ENCODE measurements around the gene ASTN2.
"Not testable (repeated sequence)": the region's sequence is repeated elsewhere in the genome, so short reads cannot be mapped to it uniquely, and the experiment has no call there.

ASTN2 gene

DNA sequence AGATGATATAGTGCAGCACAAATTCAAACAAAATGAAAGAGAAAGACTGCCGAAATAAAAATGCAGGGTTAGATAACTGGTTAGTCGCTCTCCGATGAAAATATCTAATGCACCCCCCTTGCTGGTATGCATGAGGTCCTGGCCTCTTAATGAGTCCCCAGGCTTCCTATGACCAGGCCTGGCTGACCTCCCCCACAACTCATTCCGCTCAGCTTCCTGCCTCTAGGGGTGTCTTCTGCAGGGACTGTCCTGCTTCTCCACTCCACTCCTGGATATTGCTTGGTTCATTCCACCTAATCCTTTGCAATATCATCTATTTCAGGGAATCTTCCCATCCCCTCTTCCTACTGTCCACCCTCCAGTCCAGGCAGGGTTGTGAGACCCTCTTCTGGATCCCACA is 341.8 kb downstream of the ASTN2 start:
- DNase-seq, result no peak

DNA sequence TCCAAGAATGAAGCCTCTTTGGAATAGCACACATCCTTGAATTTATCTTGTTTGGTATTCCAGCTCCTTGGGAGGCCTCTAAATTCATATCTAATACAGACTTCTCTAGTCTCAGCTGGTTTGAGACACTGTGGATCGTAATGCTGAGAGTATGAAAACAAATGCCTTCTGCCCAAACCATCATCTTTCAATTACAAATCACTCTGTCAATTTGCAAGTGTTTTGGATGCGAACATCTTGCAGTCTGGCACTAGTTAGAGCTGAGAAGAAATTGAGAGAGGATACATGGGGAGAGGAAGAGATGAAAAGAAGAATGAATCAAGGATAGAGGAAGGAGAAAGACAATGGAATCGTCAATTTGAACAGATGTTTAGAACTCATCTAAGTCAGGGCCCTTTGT is 342.6 kb downstream of the ASTN2 start:
- DNase-seq, result no peak

DNA sequence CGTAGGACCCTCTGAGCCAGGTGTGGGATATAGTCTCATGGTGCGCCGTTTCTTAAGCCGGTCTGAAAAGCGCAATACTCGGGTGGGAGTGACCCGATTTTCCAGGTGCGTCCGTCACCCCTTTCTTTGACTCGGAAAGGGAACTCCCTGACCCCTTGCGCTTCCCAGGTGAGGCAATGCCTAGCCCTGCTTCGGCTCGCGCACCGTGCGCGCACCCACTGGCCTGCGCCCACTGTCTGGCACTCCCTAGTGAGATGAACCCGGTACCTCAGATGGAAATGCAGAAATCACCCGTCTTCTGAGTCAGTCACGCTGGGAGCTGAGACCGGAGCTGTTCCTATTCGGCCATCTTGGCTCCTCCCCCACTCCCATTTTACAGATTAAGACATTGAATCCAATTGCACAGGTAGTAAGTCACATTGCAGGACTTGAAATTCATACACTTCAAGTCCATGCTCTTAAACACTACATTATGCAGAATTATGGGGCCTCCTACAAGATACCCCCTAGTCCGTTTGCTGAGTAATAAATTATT is 343.1 kb downstream of the ASTN2 start:
- DNase-seq, result not testable (repeated sequence)

DNA sequence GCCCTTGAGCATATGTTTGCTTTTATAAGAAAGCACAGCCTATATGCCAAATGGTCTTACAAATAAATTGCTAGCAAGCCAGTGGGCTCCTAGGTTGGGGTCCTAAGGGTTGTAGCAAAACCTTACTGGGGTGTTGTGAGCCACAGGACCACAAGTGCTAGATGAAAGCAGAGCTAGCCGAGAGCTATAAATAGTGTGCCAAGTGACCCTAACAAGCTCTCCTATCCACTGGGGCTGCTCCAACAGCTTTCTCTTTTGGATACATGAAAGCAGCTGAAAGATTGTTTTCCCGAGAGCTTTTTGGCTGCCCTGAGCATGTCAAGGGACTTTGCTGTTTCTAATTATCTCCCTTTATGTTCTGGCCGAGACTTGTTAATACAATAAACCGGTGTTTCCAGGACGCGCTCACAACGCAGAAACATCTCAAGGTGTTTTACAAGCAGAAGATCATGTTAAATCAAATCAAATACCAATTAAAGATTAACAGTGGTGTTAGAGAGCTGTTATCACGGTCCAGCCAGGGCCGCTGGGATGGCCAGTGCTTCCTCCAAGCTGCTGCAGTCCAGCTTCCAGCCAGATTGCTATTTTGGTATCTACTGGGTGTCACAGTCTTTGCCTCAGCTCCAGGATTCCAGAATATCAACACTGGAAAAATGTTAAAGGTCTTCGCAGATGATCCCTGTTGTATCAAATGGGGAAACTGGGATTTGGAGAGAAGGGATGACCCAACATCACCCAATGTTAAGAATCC is 351.0 kb downstream of the ASTN2 start:
- no peak for DNase-seq

DNA sequence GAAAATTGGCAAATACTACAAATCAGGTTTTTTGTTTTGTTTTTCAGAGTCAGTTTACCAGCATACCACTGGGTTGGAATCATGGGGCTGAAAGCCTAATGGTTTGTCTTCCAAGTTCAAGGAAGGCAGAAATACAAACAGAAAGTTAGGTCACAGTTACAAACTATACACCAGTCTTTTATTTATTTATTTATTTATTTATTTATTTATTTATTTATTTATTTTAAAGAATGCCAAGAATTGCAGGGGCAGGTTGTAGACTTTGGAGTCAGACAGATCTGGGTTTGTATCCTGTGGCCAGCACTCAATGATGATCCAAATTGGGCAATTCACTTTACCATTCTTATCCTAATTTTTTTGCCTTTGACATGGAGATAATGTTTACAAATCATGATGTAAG is 353.9 kb downstream of the ASTN2 start:
- DNase-seq, result no peak

DNA sequence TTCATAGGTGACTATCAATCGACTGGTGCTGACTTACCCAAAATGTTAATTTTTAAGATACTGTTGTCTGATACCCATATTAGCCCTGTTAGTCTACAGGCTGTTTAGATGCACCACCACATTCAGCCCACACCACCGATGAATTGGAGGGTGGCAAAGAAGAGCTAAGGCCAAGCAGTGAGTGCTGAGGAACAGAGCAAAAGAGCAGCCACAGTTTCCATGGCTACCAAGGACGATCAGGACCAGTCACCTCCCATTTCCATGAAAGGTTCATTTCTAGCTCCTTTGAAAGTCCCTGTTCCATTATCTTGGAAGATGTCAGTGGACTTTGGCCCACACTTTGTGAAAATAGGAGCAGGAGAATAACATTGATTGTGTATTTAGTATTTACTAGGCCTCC is 364.9 kb downstream of the ASTN2 start:
- DNase-seq, result no peak

DNA sequence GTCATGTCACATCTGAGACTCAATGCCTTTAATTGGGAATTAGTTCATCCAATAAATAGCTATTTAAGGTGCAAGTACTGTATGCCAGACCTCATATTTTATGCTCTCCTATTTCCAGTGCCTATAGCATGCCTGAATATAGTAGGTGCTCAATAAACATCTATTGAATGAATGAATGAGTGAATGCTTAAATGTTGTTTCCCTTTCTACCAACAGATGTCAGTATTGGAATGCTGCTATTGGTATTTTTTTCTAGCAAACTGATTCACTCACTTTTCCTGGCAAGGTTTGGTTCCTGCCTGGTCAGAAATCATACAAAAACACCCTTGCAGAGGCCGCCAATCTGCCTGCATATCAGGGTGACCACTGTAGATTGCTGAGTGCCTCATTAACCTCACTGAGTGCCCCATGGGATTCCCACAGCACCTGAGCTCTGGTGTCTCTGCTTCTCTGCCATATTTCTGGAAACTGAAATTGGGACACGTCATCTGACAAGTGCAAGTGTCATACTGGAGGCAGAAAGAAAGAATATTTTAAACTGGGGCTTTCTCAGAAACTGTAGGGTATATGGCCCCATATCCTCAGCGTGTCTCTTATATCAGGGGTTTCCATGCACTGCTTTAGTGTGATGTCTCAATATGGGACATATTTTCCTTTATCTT is 368.1 kb downstream of the ASTN2 start:
- no peak for DNase-seq

DNA sequence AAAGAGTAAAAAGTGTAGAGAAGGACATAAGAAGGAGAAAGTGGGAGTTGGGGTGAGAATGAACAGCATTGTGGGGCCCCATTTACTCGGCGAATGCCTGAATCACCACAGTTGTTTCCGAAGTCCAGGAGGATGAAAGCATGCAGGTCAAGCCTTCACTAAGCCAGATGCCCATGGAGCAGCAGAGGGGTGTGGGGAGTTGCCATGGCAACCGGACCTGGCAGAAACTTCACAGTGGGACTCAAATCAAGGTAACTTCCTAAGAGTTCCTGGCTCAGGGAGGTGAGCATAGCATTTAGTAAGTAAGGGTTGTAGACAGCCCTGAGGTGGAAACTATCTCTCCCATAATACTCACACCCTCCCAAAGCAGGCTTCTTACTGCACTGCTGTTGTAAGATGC is 370.6 kb downstream of the ASTN2 start:
- DNase-seq, result no peak

DNA sequence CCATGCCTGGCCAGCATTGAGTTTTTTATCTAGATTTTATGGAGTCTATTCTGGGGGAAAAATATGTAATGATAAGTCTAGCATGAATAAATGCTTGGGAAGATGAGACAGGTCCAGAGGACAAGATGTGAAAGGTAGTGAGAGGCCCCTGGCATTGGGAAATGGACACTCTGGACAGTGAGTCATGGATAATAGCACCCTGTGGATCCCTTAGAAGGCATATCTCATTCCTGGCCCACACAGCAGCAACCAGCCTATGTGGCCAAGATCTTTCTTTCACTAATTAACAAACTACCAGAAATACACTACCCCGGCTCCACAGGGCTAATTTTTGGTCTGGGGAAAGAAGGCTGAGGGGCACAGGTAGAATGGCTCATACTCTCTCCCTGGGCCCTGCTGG is 371.7 kb downstream of the ASTN2 start:
- DNase-seq, result no peak

DNA sequence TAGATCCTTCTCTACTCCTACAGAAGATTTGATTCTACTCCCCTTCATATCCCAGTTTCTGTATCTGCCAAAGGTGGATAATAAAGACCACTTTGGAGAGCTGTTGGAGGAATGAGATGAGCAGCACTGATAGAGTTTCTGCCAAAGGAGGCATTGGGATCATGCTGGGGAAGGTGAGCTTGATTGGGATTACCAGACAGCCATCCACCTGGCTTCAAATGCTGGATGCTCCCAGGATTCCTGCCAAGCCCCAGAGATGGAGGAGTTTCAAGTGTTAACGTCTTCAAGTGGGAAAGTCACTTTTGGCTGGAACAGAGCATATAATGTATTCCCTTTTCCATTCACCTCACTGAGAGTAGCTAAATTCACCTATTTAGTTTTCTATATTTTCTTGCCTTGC is 379.3 kb downstream of the ASTN2 start:
- DNase-seq, result no peak

DNA sequence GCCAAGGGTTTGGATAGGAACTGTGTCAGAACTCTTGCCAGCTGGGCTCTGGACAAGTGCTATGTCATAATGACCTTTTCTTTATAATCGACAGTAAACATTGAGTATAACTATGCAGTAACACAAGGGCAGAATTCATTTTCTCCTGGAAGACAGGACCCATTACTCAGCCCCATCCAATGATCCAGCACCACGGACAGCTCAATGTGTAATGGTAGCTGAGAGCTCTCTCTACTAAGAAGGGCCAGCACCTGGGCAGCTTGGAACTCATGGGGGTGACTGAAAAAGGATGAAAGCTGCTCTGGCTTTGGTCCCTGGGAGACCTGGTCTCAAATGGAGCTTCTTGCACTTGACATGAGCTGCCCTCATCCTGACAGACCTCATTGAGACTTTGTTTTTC is 380.0 kb downstream of the ASTN2 start:
- no peak for DNase-seq

DNA sequence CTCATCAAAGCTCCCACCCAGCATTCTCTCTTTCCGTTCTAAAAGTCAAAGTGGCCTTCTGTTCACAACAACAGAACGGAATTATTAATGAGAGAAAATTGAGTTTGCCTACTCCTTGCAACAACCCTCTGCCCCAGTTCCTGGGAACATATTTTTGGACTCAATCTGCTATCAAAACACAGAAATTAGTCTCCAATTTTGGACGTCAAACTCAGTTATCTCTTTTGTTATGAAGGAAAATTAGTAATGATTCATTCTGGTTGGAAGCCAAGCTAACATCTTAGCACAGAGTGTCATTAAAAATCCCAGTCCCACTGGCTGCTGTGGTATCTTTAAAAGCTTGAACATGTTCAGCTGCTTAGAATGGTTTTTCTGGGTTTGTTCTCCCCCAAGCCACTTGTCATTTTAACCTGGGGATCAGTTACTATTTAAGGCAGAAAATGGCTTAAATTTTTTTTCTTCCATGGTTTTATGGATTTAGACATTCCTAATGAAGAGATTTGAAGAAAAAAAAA is 384.5 kb downstream of the ASTN2 start:
- DNase-seq, result no peak

DNA sequence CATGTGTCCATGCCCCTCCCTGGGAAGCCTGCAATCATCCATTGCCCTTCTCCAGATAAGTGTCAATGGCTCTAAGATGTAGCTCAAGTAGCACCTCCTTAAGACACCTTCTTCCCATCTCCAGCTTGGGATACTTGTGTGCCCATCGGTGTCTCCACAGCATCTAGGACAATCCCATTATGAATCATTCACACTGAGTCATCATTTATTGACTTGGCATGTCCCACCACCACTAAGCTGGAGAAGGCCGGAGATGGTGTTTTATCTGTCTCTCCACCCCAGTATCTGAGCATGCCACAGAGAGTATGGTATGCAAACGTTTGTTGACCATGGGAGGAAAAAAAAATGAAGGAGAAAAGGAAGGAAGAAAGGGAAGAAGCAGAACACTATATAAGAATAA is 385.5 kb downstream of the ASTN2 start:
- no peak for DNase-seq

DNA sequence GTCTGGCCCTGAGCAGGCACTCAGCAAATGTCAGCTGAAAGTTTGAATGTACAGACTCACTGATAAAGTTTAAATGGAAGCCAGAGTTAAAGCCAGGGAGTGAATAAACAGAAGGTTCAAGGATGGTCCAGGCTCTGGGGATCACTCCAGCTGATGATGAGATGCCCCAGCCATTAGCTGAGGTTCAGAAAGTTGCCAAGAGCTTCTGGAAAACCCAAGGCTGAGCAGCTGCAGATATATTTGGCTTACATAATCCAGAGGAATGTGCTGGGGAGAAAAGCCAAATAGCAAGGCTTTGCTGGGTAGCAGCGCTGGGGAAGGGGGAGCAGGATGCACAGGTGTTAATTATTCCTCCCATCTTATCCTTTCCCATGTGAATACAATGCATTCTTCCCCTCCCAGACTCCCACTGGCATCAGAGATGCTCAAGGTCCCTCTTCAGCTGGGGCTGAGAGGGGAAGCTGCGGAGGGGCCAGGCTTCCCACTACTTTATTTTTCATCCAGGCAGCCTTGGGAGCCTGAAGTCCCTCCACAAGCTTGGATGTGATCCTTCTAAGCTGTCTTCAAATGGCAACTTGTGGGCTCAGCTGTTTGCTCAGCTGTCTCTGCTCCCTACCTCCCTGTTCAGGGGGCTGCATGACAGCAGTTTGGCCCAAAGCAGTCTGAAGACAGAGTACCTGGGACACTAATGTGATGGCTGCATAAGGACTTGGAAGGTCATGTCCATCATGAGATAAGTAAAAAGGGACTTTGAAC is 386.6 kb downstream of the ASTN2 start:
- no peak for DNase-seq

DNA sequence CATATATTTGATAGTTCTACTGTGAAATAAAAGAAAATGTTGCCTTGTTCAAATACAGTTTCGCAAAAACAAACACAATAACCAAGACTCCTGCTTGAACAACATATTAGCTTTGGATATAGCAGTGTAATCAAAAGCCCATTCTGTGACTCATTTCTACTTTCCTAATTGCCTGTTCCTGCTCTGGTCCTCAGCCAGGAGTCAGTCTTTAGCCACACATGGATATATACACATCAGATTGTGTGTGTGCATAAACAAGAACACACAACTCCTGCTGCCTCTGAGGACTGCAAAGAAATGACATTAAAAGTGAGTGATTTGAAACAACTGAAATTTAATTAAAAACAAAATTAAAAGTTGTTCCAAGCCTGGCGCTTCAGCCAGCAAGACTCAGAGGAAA is 393.0 kb downstream of the ASTN2 start:
- peak; percentile 41 for DNase-seq

DNA sequence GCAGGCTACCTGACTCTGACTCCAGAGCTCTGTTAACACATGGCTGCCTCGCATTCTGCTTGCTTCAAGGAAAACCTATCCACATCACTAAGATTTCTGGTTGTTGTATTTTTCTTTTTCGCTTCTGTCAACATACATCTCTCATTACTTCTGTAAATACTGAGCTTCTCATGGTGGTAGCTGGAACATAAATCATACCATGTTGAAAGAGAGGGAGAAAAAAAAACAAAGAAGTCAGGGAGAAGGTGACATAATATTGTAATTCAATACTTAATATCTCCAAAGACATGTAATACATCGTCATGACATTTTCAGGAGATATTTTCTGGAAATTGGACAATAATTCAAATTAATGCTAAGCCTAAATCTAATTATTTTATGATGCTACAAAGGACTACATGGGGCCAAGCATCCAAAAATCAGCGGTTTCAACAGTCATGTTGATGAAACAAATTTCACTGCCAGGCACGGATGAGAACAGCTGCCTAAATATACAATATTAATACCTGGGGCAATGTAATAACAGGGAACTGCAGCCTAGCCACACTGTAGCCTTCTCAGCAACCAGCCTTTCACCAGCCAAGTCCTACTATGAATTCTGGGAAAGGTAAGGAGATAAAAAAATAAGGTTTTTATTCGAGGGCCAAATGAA is 395.8 kb downstream of the ASTN2 start:
- DNase-seq, result no peak

DNA sequence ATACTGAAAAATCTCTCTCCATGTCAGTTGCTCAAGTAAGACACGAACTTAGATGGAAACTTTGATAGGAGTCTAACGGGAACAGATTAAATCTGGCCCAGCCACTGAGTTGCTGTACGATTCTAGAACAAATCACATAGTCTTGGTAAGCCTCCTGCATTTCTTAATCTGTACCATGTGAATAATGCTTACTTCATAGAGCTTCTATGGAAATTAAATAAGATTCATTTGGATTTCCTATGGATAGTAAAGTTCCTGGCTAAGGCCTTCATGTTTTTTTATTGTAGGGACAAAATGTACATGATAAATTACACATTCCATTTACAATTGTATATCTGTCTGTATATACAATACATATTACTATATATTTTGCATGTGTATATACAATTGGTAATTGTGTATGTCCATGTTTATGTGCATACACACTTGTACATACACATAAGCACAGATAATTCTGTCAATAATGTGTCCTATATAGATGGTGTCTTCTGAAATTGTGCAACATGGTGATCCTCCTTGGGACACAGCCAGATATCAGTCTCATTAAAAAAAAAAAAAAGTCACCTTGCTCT is 397.4 kb downstream of the ASTN2 start:
- no peak for DNase-seq

DNA sequence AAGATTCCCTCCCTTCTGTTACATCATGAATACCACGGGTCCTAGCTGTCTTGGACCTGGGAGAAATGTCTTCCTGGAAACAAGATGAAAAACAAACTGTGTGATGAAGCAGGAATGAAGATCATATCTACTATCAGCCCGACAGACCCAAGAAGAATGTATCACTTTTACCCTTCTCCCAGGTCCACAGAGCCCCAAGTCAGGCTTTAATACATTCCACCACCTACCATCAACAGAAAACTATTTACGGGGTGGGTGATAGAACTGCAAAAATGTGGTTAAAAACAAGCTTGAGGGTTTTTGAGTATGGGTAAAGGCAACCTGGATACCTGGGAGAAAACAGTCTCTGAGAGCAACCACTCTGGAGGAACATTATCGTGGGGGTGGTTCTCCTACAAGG is 400.8 kb downstream of the ASTN2 start:
- no peak for DNase-seq

DNA sequence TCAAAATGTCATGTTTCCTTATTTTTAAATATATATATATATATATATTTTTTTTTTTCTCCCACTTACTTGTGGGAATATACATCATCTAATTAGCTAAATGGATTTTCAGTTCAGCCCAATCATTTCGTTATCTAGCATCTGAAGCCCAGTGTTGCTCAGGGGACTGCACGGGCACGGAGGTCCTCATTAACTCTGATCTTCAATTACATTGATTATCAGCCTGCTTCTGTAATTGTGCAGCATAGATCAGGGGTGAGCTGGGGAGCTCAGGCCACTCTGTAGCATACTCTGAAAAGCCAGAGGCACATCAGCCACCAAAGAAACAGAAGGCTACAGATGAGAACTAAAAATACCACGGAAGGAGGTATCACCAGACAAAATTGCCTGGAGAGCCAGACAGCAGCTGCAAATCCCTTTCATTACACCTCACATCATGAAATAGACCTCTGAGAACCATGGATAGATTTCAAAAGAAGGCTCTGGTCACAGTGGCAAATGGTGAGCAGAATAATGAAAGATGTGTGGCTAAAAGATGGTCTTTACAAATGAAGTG is 401.3 kb downstream of the ASTN2 start:
- DNase-seq, result no peak

DNA sequence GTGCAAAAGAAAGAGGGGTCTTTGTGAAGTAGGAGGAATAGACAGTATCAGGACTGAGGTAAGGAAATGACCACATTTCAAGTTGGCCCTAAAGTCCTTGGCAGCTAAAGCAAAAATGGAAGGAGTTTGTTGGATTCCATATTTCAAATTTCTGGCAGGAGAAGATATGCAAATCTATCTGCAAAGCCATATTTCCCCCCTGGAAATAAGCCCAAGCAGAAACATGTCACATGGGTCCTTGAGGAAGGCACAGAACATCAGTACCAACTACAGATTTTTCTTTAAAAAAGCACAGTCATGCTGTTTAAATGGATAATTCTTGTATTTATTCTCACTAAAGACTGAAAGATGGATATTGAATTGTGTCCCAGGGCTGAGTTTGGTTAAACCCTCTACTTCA is 404.8 kb downstream of the ASTN2 start:
- no peak for DNase-seq

DNA sequence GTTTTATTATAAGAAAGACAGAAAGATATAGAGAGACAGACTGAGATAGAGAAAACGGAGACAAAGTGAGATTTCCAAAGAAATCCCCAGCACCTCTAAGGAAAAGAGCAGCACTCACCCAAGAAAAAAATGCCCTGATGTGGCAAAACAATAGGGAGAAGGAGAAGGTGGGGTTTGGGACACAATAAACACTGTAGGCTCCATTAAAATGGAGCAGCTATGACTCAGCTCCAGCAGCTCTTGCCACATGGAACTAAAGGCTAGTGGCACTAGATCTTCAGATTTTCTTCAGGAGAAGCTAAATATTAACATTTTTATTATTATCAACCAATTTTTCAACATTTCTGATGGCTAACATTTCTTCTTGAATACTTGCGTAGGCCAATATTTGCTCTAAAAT is 406.0 kb downstream of the ASTN2 start:
- no peak for DNase-seq

DNA sequence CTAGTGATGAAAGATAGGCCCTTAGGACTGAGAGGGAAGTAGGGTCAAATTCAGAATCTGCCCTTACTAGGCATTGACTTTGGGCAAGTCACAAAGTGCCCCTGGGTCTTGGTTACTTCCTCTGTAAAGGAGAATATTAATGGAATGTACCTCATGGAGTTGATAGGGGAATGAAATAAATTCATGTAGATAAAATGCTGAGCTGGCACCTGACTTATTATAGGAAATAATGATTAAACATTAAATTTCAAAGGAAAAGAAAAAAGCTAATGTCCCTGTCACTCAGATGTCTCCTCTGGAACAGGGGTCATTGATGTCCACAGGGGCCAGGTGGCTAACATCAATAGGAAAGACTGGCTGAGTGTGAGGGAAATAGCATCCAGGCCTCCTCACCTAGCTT is 406.4 kb downstream of the ASTN2 start:
- no peak for DNase-seq

Measured in NCI-H2029 (cell line).